Posterior cingulate gyrus (tissue), 11 donors: Measurements from ENCODE around the gene RNF167.

Experiments
- DNase-seq, 10 donors: peaks; one replicate each; pipeline versions ENCODE4 v3.0.0 to v3.0.0-alpha.2; 2020 to 2021; ENCODE audit warnings: mixed read lengths in 3 of 10
- intact Hi-C: fragments of 100-400 bp; cut with DNase I; formaldehyde crosslinking; loops from one replicate; pipeline ENCODE4 v1.15.1; 2023

RNF167 gene

GRCh38 chr17:4934173-4934979 lies 5.7 kb upstream of the RNF167 start:
- intact Hi-C loops, result no loop called here

GRCh38 chr17:4935650-4936049 lies 4.4 kb upstream of the RNF167 start:
- intact Hi-C loops, result no loop called here
- DNase-seq, result peak in 2 of 10 donors; percentile 23 to 65

More at GRCh38 chr17:4934173-4934979, 5.7 kb upstream of the RNF167 start:
- peak in 3 of 10 donors; percentile 51 to 81 (median 58) for DNase-seq

GRCh38 chr17:4936436-4936835 lies 3.6 kb upstream of the RNF167 start:
- DNase-seq, result peak in 2 of 10 donors; percentile 22 to 51
- intact Hi-C loops, result no loop called here

GRCh38 chr17:4937553-4937952 lies 2.5 kb upstream of the RNF167 start:
- intact Hi-C loops, result no loop called here
- DNase-seq, result peak in 1 of 10 donors; percentile 67

- intact Hi-C loops, result no loop called here
- peak in 2 of 10 donors; percentile 67 to 69 for DNase-seq
These were observed 2.0 kb upstream of the RNF167 start for GRCh38 chr17:4938069-4938491.

GRCh38 chr17:4938688-4939545 lies 1.2 kb upstream of the RNF167 start:
- intact Hi-C loops, result no loop called here

GRCh38 chr17:4939546-4939795 lies 597 bp upstream of the RNF167 start:
- intact Hi-C loops, result no loop called here
- peak in 1 of 10 donors; percentile 85 for DNase-seq

More at GRCh38 chr17:4938688-4939545, 1.2 kb upstream of the RNF167 start:
- DNase-seq, result peak in 2 of 10 donors; percentile 37 to 46

- intact Hi-C loops, result loop anchor here (2.0 kb wide), 1 partner anchor 26 kb away; the partner anchor contains the start of gene SPAG7
- peak in 9 of 10 donors; percentile 72 to 96 (median 82) for DNase-seq
These were observed 669 bp downstream of the RNF167 start for GRCh38 chr17:4940555-4941318.

GRCh38 chr17:4941319-4941610 lies 1.2 kb downstream of the RNF167 start:
- no peak for DNase-seq
- intact Hi-C loops, result loop anchor here (2.0 kb wide), 1 partner anchor 26 kb away; the partner anchor contains the start of gene SPAG7

- peak in 3 of 10 donors; percentile 2 to 41 (median 12) for DNase-seq
- intact Hi-C loops, result no loop called here
These were observed 2.9 kb downstream of the RNF167 start for GRCh38 chr17:4942760-4943508.

GRCh38 chr17:4944163-4944553 lies 4.1 kb downstream of the RNF167 start:
- DNase-seq, result peak in 1 of 10 donors; percentile 1
- intact Hi-C loops, result no loop called here

- intact Hi-C loops, result loop anchor here (5.0 kb wide), 1 partner anchor 43 kb away; the partner anchor contains the start of gene CAMTA2
- peak in 2 of 10 donors; percentile 44 to 74 for DNase-seq
These were observed 4.6 kb downstream of the RNF167 start for GRCh38 chr17:4944554-4945175.

- peak in 7 of 10 donors; percentile 26 to 92 (median 74) for DNase-seq
- intact Hi-C loops, result loop anchor here (5.0 kb wide), 1 partner anchor 42 kb away; the partner anchor contains the start of gene CAMTA2
These were observed 5.3 kb downstream of the RNF167 start for GRCh38 chr17:4945176-4945943.

- intact Hi-C loops, result loop anchor here (5.0 kb wide), 1 partner anchor 41 kb away; the partner anchor contains the start of gene CAMTA2
- DNase-seq, result no peak
These were observed 5.8 kb downstream of the RNF167 start for GRCh38 chr17:4945944-4946280.

GRCh38 chr17:4946312-4946976 lies 6.4 kb downstream of the RNF167 start:
- no peak for DNase-seq
- intact Hi-C loops, result loop anchor here (5.0 kb wide), 1 partner anchor 41 kb away; the partner anchor contains the start of gene CAMTA2

- intact Hi-C loops, result loop anchor here (5.0 kb wide), 1 partner anchor 40 kb away; the partner anchor contains the start of gene CAMTA2
- peak in 1 of 10 donors; percentile 39 for DNase-seq
These were observed 6.9 kb downstream of the RNF167 start for GRCh38 chr17:4947010-4947410.

GRCh38 chr17:4947411-4948165 lies 7.5 kb downstream of the RNF167 start:
- peak in 6 of 10 donors; percentile 31 to 90 (median 44) for DNase-seq
- intact Hi-C loops, result loop anchor here (1.0 to 5.0 kb wide), 2 partner anchors 20 to 40 kb away; partner anchors contain the start of genes CAMTA2 and SPAG7
